Mucosa of stomach (tissue), 1 donor: ENCODE data around the gene TKT.
A peak's percentile ranks its signal among the peaks of the same experiment; 100 is the strongest.

Source experiments
- H3K27me3 ChIP-seq: one replicate; pipeline ENCODE4 v1.7.0; 2013; ENCODE audit warnings: mild to moderate bottlenecking, low read length; ENCODE audit not compliant: control insufficient read depth, insufficient read depth
- H3K36me3 ChIP-seq: one replicate; pipeline ENCODE4 v1.7.0; 2013; ENCODE audit warnings: low read length; ENCODE audit not compliant: control insufficient read depth, insufficient read depth
- H3K4me1 ChIP-seq: one replicate; pipeline ENCODE4 v1.7.0; 2013; ENCODE audit warnings: mild to moderate bottlenecking, low read length; ENCODE audit not compliant: control insufficient read depth, insufficient read depth
- H3K4me3 ChIP-seq: one replicate; pipeline ENCODE4 v1.7.0; 2013; ENCODE audit warnings: low read length
- H3K9ac ChIP-seq: one replicate; pipeline ENCODE4 v1.7.0; 2013; ENCODE audit warnings: mild to moderate bottlenecking, low read length, moderate library complexity
- H3K9me3 ChIP-seq: one replicate; pipeline ENCODE4 v1.7.0; 2013; ENCODE audit warnings: mild to moderate bottlenecking, low read length, moderate library complexity; ENCODE audit not compliant: control insufficient read depth
- donor health status: Pancreatic carcinoma.

TKT gene

GRCh38 chr3:53244271-53244670 is 11.6 kb downstream of the TKT start:
- H3K9ac ChIP-seq: no peak overlapping the region
- no peaks in the 10 kb centered on the region for H3K27me3 ChIP-seq
- H3K9me3 ChIP-seq: no peaks in the 10 kb centered on the region
- H3K36me3 ChIP-seq: peaks cover 17% of the 10 kb centered on the region
- H3K4me3 ChIP-seq: no peak overlapping the region
- H3K4me1 ChIP-seq: peaks cover 31% of the 10 kb centered on the region

- Histone ChIP-seq H3K4me3 (no peak overlapping the region), H3K4me1 (peaks cover 33% of the 10 kb centered on the region), H3K9ac (no peak overlapping the region), H3K36me3 (peaks cover 17% of the 10 kb centered on the region), H3K27me3 (no peaks in the 10 kb centered on the region), H3K9me3 (no peaks in the 10 kb centered on the region)
Observed at GRCh38 chr3:53243785-53244184, 12.0 kb downstream of the TKT start.

- Histone ChIP-seq H3K9me3 (no peaks in the 10 kb centered on the region), H3K4me3 (no peak overlapping the region), H3K9ac (no peak overlapping the region), H3K4me1 (peaks cover 39% of the 10 kb centered on the region), H3K36me3 (peaks cover 20% of the 10 kb centered on the region), H3K27me3 (no peaks in the 10 kb centered on the region)
Observed at GRCh38 chr3:53243165-53243564, 12.7 kb downstream of the TKT start.

GRCh38 chr3:53242642-53243041 is 13.2 kb downstream of the TKT start:
- Histone ChIP-seq H3K9ac (peak overlapping the region; percentile 4), H3K36me3 (peaks cover 20% of the 10 kb centered on the region), H3K9me3 (no peaks in the 10 kb centered on the region), H3K27me3 (no peaks in the 10 kb centered on the region), H3K4me3 (no peak overlapping the region), H3K4me1 (peaks cover 43% of the 10 kb centered on the region)

GRCh38 chr3:53242155-53242554 is 13.7 kb downstream of the TKT start:
- H3K4me1 ChIP-seq: peaks cover 43% of the 10 kb centered on the region
- H3K9ac ChIP-seq: peak overlapping the region; percentile 4

GRCh38 chr3:53240989-53241972 is 14.5 kb downstream of the TKT start:
- H3K9ac ChIP-seq: no peak overlapping the region
- H3K27me3 ChIP-seq: no peaks in the 10 kb centered on the region
- H3K36me3 ChIP-seq: peaks cover 27% of the 10 kb centered on the region
- no peak overlapping the region for H3K4me3 ChIP-seq
- H3K9me3 ChIP-seq: no peaks in the 10 kb centered on the region
- peaks cover 50% of the 10 kb centered on the region for H3K4me1 ChIP-seq

More at GRCh38 chr3:53242155-53242554, 13.7 kb downstream of the TKT start:
- Histone ChIP-seq H3K9me3 (no peaks in the 10 kb centered on the region), H3K4me3 (no peak overlapping the region), H3K36me3 (peaks cover 20% of the 10 kb centered on the region), H3K27me3 (no peaks in the 10 kb centered on the region)

- peaks cover 27% of the 10 kb centered on the region for H3K36me3 ChIP-seq
- peak overlapping the region; percentile 10 for H3K9ac ChIP-seq
- H3K4me1 ChIP-seq: peaks cover 57% of the 10 kb centered on the region
Observed at GRCh38 chr3:53239800-53240199, 16.0 kb downstream of the TKT start.

GRCh38 chr3:53238886-53239285 is 16.9 kb downstream of the TKT start:
- Histone ChIP-seq H3K36me3 (peaks cover 34% of the 10 kb centered on the region), H3K4me3 (no peak overlapping the region), H3K9me3 (no peaks in the 10 kb centered on the region), H3K4me1 (peaks cover 48% of the 10 kb centered on the region), H3K27me3 (no peaks in the 10 kb centered on the region), H3K9ac (no peak overlapping the region)

More at GRCh38 chr3:53239800-53240199, 16.0 kb downstream of the TKT start:
- Histone ChIP-seq H3K4me3 (no peak overlapping the region), H3K27me3 (no peaks in the 10 kb centered on the region), H3K9me3 (no peaks in the 10 kb centered on the region)

GRCh38 chr3:53238051-53238850 is 17.6 kb downstream of the TKT start:
- Histone ChIP-seq H3K4me1 (peaks cover 41% of the 10 kb centered on the region), H3K9me3 (no peaks in the 10 kb centered on the region), H3K9ac (no peak overlapping the region), H3K27me3 (no peaks in the 10 kb centered on the region), H3K4me3 (no peak overlapping the region), H3K36me3 (peaks cover 34% of the 10 kb centered on the region)

- Histone ChIP-seq H3K36me3 (peaks cover 41% of the 10 kb centered on the region), H3K9ac (peak overlapping the region; percentile 24), H3K4me1 (peaks cover 34% of the 10 kb centered on the region), H3K4me3 (no peak overlapping the region), H3K27me3 (no peaks in the 10 kb centered on the region), H3K9me3 (no peaks in the 10 kb centered on the region)
Observed at GRCh38 chr3:53236112-53236841, 19.5 kb downstream of the TKT start.

- Histone ChIP-seq H3K27me3 (no peaks in the 10 kb centered on the region), H3K9ac (no peak overlapping the region), H3K9me3 (no peaks in the 10 kb centered on the region), H3K4me1 (peaks cover 34% of the 10 kb centered on the region), H3K4me3 (no peak overlapping the region), H3K36me3 (peaks cover 44% of the 10 kb centered on the region)
Observed at GRCh38 chr3:53235545-53235944, 20.3 kb downstream of the TKT start.
